ENCODE measurements around the gene AFAP1L1.
"Not testable (repeated sequence)": the region's sequence is repeated elsewhere in the genome, so short reads cannot be mapped to it uniquely, and the experiment has no call there.

AFAP1L1 gene

DNA sequence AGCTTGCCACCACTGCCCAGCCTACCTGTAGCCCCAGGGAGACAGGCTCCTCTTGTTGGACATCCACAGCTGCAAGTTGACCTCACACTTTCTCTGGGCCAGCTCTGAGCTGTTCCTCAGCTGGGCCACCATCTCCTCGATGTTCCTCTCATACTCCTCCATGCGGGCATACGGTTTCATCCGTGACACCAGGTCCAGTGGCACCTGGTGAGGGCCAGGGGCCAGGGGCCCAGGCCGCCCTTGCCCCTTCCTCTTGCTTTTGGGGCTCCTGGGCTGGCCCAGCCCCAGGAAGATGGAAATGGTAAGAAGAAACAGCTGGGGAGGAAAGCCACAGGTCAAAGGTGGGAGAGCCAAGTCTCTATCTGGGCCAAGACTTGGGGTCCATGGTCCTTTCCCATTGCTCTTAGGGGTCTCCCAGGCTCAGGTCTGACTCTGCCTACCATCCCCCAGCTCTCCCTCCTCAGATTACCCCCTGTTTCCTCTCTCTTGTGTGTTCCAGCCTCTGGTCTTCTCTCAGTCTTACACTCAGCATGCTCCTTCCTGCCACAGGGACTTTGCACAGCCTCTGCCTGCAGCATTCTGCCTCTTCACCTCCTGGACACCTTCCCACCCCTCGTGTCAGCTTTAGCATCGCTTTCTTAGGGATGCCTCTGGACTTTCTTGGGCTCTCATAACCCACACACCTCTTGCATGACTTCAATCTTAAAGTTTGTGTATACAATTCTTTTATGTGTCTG lies 105.2 kb downstream of the AFAP1L1 start:
- DNase-seq: no peak

DNA sequence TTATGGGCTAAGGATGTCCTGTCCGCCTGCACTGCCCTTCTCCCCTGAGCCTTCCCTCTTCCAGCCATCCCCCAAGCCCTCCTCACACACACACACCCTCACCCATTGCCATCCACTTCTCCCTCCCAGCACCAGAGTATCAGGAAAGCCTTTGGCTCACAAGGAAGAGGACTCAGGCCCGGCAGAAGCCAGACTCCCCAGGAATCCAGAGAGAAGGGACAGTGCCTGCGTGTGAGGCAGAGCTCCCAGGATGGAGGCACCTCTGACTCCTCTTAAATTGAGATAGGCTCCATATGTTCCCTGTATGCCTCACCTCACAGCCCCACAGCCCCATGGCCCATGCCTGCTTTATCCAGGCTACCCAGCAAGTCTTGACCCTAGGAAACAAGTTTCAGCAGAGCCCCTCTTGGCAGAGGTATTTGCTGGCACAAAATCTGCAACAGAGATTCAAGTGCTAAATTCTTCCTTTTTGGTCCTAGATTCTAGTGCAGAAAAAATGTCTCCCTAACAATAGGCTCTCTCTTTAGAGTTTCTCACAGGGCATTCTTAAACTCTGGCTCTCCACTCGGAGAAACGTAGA lies 106.7 kb downstream of the AFAP1L1 start:
- no peak for DNase-seq

DNA sequence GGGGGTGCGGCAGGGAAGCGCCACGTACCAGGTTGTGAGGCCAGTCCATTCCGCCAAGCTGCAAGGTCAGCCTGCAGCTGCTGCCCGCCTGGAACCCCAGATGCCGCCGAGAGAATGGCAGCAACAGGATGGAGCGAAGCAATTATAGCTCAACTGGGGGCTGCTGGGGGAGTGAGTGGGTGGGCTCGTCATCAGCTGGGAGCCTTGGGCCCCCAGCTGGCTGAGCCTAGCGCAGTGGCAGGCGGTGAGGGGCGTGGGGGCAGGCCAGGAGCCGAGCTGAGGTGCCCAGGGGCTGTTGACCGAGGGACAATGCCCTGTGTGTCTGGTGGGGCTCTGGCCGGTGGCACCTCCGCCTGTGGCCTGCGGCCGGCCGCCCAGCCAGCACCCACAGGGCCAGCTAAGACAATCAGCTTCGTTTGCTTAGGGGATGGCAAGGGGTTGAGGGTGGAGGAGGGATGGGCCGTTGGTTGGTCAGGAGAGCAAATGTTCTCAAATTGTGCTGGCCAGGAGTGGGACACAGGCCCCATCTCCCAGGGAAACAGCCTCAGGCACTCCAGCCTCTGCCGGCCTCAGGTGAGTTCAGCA lies 107.6 kb downstream of the AFAP1L1 start, which contains the start of gene IL17B:
IL17B (minus strand) TSS at position 116 of the 585 bp plus-strand sequence; CDS start at position 49, 67 bp downstream.
- no peak for DNase-seq

DNA sequence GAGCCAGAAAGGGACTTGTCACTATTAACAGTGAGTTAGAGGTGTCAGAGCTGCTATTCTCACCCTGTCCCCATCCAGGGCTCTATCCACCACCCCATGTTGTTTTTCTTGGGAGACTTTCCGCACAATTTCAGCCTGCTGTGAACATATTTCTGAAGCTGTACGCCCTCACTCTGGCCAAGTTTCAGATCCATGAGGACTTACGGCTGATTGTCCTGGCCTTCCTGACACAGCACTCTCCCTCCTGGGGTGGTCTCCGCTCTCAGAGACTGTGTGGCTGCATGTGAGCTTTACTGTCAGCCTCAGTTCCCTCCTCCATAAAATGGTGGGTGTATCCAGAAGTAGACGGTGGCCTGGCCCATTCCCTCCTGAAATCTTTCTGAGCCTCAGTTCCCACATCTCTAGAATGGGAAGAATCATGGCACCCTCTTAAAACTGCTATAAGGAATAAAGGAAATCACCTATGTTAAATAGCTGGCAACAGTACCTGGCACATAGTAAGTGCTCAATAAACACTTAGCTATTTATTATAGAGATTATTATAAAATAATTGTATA lies 108.2 kb downstream of the AFAP1L1 start:
- no peak for DNase-seq

DNA sequence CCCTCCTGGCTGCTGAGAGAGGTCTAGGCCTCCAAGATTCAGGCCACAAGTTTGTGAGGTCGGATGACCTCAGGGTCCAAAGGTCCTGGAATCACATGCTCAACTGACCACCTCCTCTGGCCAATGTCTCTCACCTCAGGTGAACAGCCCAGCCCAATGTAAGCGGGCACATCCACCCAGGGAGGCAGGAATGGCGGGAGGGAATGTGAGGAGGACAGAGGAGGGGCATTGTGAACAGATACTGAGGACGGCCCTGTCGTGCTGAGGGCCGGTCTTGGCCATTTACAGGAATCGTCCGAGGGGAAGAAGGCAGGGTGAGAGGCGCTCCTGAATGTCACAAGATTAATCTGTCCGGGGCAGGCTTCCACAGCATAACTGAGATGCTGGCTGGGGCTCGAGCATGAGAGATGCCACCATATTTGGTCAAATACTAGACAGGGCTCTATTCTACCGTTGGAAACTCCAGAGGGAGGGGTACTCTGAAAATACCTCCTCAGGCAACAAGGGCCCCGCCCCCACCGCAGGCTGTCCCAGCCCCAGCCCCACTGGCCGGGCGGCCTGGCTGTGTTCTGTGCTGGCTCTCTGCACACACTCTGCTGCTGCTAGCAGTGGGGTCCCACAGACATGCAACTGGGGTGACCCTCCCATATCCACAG lies 108.9 kb downstream of the AFAP1L1 start:
- no peak for DNase-seq

DNA sequence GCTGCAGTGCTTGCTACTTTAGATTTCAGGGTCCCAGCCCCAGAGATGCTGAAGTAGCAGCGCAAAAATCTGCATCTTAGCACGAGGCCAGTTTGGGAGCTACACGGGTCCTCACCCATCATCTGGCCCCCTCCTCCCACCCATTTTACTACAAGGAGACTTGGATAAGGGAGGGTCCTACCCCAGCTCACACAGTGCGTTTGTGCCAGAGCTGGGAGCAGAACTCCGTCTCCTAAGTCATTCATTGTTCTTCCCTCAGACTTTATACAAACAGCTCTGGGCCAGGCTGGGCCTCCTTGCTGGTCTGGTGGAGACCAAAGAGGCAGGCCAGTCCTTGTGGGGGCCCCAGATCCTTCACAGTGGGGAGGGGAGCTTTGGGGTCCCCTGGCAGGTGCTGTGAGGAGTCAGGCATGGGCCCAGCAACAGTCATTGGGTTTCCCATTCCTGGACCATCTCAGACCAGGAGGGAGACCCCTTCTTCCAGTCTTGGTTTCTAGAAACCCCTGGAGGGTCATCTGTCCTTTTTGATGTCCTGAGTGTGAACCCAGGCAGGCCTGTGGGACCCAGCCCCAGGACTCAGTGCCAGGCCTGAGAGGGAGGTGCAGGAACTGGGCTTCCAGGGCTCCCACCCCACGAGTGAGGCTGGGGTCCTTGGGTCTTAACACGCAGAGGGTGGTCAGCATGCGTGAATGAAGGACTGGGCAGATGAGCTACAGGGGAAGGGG lies 109.8 kb downstream of the AFAP1L1 start:
- DNase-seq: no peak

DNA sequence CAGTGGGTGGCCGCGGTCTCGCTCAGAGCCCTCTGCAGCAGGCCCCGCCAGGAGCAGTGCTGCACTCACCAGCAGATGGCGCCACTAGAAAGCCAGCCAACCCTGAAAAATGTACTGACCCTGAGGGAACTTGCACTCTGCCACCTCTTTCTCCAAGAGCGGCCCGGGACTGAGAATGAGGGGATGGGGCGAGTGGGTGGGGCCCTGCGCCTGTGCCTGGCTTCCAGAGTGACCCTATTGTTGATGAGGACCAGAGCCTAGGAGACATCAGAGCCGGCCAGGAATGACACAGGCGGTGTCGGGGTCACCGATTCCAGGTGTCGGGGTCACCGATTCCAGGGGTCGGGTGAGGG lies 110.3 kb downstream of the AFAP1L1 start:
- peak; percentile 20 for DNase-seq

DNA sequence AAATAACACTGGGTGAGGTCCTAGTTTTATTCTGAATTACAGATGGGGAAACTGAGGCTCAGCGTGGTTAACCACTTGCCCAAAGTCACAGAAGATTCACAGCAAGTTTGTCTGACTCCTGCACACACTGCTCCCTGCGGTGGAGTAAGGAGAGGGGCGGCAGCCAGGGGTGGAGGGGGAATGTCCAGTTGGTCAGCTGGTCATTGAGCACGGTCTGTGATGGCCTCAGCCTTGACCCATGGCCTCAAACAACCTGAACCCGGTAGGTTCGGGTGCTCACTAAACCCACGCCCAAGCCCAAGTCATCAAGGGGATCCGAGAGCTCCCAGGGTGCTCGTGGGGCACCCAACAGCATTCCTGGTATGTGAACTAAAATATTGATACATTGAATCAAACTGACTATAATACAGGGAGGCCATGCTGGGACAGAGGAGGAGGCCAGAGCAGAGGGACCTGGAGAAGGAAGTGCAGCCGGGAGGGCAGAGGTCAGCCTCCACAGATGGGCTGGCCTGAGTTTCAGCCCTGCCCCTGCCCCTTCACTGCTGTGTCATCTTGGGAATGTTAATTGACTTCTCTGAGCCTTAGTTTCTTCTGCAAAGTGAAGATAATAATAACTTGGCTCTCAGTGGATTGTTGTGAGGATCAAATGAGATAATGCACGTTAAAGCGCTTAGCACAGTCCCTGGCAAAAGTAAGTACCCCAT lies 111.0 kb downstream of the AFAP1L1 start:
- no peak for DNase-seq

DNA sequence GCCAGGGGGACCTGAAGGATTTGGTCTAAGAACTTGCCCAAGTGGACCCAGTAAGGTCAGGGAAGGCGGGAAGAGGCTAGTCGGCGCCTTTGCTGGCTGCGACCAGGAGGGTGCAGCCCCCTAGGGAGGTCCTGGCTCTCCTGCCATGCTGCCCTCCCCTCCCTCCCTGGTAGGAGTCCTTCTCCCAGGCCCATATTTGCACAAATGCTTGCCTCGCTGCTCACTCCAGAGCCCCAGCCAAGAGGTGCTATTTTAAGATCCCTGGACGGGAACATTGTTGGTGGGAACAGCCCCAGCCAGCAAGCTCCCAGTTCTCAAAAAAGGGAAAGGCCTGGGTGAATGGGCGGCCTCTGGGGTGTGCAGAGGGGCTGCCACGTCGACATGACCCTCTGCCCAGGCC lies 111.7 kb downstream of the AFAP1L1 start:
- no peak for DNase-seq

DNA sequence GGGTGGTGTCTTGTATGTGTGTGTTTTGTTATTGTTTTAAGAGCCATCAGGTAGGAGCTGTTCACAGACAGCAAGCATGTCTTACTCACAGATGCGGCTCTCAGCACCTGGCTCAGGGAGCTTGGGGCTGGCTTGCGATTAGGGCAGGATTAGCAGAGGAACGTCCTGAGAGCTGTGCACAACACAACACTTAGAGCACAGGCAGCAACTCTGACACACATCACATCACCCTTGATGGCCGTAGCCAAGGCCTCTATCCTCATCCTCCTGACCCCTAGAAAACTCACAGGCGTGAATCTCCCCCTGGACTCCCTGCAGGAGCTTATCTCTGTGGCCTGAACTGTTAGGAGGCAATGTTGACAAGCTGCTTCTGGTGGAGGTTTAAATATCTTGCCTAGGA lies 114.5 kb downstream of the AFAP1L1 start:
- no peak for DNase-seq

DNA sequence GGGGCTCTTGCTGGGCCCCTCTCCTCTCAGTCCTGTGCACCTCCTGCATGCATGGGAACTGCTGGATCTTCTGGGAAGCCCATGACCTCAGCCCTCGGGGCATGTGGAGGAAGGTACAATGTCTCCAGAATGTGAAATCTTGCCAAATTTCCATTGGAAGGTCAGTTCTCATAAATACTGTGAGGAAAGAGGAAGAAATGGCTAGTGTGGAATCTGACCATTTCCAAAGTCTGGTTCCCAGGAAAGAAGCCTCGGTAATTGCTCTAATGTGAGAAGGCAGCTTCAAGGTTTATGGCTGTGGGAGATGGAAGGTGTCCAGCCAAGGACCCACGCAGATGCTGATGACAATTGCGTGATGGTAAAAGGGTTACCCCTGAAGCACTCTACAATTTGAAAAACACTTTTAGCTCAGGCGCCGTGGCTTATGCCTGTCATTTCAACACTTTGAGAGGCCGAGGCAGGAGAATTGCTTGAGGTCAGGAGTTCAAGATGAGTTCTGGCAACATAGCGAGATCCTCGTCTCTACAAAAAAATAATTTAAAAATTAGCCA lies 115.5 kb downstream of the AFAP1L1 start:
- no peak for DNase-seq

DNA sequence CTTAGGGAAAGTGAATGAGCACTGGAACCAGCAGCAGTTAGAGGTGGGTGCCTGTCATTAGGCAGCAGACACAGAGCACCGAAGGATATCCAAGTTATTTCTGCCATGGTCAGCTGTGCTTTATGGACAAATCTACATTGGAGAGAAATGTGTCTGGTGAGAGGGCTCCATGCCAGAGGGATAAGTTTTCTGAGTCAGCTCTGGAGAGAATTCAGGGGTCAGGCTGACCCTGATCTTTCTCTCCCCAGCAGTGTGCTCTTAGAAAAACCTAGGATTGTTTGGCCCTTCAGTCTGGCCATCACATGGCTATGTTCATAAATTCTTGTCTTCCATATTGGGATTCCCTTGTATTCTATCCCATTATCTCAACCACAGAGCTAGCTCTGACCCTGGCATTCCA lies 116.3 kb downstream of the AFAP1L1 start:
- DNase-seq: no peak

DNA sequence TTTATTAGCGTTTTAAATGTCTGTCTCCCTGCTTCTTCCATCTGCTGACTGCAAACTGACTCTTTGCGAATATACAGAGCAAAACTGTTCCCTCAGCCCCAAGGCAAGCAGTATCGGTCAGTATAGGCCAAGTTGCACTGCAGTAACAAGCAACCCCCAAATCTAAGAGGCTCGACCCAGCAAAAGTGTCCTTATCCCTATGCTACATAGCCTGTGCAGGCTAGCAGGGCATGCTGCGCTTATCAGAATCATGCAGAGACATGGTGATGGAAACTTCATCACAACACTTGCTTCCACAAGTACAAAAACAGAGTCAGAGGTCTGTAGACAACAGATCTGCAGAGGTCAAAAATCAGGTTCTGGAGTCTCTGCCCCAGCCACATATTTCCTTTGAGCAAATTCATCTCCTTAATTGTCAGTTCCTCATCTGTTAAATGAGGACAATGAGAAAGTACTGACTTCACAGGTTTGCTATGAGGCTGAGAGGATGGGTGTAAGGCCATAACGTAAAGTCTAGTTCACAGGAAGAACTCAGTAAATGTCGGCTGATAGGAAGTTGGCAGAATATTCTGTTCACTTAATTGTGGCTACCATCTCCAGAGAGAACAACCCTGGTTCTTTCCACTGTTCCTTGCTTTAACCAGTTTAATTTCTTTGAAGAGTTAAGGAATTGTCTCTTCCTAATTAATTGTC lies 117.0 kb downstream of the AFAP1L1 start:
- no peak for DNase-seq

DNA sequence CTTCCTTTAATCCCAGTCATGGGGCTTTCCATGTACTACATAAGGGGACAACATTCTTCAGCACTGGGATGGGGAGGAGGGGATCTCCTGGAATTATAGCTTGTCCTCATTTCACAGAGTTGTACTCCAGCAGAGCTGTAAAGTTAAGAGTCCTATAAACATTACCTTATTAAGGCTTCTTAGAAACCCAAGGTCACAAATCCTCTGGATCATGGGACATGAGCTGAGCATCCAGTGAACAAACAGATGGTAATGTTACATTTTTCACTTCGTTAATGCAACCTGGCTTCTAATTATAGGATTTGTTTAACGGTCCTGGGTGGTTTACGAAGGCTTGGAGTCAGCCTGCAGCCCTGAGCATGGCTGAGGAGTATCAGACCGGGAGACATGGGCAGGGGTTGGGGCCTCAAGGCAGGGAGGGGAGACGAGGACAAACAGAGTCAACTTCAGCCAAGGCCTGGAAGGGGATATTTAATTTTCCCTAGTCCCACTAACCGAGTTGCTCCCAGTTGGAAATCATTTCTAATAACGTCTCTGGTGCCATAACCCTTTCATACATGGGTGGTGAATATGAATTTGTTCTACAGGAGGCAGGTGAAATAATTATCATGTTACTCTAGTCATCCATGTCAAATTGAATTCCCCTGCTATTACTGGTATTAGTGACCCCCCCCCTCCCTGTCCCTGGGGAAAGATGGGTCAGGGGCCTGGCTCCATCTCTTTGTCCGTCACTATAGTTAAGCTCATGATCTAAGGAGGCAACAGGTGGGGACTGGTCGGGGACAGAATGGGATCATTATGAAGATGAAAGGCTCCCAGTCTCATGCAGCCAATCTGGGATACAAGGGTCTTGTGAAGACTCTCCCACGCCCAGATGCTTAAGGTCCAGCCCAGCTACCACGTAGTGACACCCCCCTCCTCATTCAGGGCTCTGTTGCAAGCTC lies 118.2 kb downstream of the AFAP1L1 start:
- no peak for DNase-seq

DNA sequence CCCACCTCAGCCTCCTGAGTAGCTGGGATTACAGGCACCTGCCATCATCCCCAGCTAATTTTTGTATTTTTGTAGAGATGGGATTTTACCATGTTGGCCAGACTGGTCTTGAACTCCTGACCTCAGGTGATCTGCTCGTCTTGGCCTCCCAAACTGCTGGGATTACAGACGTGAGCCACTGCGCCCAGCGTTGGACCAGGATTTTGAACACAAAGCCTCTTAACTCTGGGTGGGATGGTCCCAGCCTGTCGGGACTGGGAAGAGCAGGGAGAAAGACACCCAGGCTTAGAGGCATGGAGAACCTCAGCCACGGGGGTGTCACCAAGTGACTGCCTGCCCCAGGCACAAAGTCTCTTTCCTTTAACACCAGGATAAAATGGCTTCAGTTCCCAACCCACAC lies 119.4 kb downstream of the AFAP1L1 start:
- DNase-seq: not testable (repeated sequence)

Data from NCI-H1694 treated with DMSO at 0.1 percent for 48 hours (cell line).